HG03108 (cell line): ENCODE results near the gene DIPK1B.
"Not testable (repeated sequence)": the region's sequence is repeated elsewhere in the genome, so short reads cannot be mapped to it uniquely, and the experiment has no call there.

ENCODE experiments used
- ATAC-seq: cut with Tn5 transposase; IDR thresholded peaks from one replicate; pipeline ENCODE4 v1.9.1; 2021; ENCODE audit warnings: moderate library complexity; ENCODE audit not compliant: unreplicated experiment

The DIPK1B gene

DNA sequence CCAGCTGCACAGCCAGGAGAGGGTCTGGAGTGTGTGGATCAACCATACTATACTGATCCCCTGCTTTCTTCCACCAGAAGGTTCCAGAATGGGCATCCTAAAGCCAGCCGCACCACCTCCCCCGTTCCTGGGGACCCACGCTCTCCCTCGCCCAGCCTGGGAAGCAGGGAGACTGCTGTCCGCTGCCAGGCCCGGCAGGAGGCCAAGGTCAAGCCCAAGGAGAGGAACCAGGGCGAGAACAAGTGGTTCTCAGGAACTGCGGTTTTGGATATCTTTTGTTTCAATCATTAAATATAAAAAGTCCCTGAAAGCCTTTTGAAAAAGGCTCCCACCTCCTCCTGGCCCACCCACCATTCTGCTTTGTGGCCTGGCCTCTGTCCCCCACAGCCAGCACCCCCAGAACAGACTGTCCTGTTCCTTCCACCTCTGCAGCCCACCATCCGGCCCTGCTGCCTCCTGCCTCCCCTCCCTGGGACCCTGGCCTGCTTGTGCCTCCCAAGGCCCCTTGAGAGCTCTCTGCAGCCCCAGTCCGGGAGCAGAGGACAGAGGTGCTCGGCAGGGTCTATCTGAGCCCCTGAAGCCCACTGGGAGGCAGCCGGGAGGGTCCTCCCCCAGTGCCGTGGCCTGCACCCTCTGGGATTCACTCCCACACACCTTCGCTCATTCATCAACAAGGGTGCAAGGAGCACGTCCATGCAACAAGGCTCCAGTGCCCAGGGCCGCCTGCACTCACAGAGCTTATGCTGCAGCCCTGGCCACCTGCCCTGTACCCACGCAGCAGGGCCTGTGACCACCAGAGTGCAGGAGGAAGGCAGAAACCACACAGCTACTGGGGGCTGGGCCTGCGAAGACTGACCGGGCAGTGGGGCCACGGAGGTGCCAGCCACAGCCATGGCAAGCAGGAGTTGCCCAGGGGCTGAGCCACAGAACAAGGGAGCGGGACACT is 36.6 kb downstream of the DIPK1B start:
- no peak for ATAC-seq

GRCh38 chr9:136750526-136750925 is 38.2 kb downstream of the DIPK1B start:
- ATAC-seq: no peak

DNA sequence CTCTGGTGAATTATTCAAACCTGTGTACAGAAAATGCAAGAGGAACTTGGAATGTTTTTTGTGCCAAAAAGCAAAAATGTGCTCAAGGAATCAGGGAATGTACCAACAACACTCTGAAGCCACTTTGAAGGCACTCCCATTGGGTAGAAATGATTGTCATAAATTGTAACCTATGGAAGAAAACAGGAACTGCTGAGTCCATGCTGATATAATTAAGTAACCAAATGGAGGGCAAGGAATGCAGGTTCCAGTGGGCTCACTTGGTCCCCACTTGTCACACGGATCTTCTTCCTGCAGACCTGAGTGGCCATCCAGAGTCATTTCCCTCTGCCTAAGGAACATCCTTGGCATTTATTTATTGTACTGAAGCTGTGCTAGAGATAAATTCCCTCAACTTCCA is 38.9 kb downstream of the DIPK1B start:
- ATAC-seq: no peak

- no peak for ATAC-seq
Measured at GRCh38 chr9:136751814-136752213, 39.4 kb downstream of the DIPK1B start.

GRCh38 chr9:136753371-136754058 is 41.1 kb downstream of the DIPK1B start:
- ATAC-seq: no peak

- no peak for ATAC-seq
Measured at GRCh38 chr9:136754059-136754572, 41.7 kb downstream of the DIPK1B start.

- no peak for ATAC-seq
Measured at GRCh38 chr9:136754626-136755301, 42.4 kb downstream of the DIPK1B start.

DNA sequence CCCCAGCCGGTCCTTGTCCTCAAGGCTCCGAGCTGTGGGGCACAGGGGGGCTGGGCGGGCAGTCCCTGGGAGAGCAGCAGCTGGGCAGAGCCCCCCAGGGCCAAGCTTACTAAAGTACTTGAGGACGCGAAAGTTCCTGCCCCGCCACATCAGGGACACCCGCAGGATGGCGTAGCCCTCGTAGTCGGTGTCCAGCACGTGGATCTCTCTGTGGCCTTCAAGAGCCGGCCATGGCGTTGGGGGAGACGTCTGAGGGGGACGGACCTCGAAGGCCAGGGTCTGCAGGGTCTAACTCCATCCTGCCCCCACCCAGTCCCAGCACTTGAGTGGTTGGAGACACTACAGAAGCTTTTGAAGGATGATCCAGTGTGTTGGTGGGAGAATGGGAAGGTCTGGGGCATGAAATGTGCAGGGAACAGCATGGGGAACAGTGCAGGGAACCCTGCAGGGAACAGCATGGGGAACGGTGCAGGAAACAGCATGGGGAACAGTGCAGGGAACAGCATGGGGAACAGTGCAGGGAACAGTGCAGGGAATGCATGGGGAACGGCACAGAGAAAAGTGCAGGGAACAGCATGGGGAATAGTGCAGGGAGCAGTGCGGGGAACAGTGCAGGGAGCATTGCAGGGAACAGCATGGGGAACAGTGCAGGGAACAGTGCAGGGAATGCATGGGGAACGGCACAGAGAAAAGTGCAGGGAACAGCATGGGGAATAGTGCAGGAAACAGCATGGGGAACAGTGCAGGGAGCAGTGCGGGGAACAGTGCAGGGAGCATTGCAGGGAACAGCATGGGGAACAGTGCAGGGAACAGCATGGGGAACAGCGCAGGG is 43.1 kb downstream of the DIPK1B start:
- not testable (repeated sequence) for ATAC-seq

- ATAC-seq: no peak
Measured at GRCh38 chr9:136756134-136756438, 43.7 kb downstream of the DIPK1B start.

DNA sequence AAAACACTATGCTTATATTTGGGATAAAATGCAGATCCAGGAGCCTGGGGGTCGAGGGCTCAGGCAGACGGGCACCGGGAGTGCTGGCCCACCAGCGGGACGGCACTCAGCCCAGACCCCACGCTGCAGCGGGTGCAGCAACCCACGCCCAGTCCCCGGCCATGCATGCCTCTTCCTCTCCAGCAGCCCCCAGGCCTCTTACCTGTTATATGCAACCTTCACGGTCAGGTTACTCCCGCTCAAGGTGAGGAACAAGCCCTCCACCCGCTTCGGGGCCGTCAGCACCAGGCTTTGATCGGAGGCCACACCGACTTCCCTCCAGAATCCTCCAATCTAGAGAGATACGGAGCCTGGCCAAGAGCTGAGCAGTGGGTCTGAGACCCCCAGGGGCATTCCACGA is 44.5 kb downstream of the DIPK1B start:
- ATAC-seq: no peak

DNA sequence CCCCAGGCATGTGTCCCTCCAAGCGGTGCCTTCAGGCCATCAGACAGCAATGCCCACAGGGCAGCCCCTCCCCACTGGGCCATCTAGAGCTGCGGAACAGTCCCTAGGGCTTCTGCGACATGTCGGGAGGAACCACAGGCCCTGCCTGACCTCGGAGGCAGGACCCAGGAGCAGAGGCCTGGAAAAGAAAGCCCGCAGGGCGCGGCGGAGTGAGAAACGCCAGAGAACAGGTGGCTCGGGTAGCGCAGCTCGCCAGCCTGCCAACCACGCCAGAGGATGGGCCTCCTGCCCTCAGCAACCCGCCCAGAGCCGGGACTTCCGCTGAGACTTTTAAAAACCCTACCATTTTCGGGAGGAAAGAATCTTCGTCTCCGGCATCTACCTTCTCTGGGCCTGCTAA is 45.0 kb downstream of the DIPK1B start:
- ATAC-seq: no peak

DNA sequence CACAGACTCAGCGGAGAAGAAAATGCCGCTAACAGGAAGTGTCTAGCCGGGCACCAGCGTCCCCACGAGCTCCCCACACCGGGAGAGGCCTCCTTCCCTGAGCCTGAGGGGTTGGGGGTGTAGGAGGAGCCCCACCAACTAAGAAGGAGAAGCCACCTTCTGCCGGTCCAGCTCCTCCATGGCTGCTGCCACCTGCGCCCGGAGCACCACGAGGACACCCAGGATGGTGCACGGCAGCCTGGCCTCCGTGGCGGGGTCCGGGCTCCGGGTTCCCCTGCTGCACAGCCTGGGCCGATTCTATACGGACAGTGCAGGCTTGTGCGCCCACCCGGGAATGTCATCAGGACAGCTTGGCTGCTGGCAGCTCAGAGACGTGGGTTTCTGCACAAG is 45.4 kb downstream of the DIPK1B start:
- no peak for ATAC-seq

GRCh38 chr9:136759001-136759400 is 46.6 kb downstream of the DIPK1B start:
- ATAC-seq: no peak

GRCh38 chr9:136759436-136760325 is 47.3 kb downstream of the DIPK1B start:
- ATAC-seq: no peak

DNA sequence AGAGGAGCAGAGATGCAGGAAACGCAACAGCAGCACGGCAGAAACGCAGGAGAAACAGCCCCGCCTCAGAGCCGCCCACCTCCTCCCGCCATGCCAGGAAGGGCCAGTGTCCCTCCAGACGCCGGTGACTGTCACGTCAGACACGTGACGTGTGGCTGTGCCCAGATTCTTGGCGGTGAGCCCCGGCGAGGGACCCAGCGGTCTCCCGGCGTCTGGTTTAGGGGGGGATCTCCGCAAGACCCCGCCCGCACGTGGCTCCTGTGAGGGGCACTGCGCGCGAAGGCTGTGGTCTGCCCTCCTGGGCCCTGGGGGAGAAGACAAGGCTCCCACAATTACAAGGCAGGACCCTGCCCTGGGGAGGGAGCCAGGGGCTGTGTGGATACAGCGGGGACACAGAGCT is 48.1 kb downstream of the DIPK1B start:
- no peak for ATAC-seq

DNA sequence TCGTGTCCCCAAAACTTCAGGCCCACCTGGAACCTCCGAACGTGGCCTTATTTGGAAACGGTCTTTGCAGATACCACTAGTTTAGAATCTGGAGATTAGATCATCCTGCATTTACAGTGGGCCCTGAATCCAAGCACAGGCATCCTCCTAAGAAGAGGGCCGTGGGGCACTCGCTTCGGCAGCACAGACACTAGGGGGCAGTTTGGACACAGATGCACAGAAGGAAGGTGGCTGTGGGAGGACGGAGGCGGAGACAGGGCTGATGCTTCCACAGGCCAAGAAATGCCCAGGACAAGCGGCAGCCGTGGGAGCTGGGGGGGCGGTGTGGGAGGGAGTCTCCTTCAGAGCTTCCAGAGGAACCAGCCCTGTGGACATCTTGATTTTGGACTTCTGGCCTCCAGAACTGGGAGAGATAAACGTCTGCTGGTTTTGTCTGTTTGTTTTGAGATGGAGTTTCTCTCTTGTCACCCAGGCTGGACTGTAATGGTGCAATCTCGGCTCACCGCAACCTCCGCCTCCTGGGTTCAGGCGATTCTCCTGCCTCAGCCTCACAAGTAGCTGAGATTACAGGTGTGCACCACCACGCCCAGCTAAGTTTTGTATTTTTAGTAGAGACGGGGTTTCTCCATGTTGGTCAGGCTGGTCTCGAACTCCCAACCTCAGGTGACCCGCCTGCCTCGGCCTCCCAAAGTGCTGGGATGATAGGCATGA is 48.6 kb downstream of the DIPK1B start:
- ATAC-seq: not testable (repeated sequence)

DNA sequence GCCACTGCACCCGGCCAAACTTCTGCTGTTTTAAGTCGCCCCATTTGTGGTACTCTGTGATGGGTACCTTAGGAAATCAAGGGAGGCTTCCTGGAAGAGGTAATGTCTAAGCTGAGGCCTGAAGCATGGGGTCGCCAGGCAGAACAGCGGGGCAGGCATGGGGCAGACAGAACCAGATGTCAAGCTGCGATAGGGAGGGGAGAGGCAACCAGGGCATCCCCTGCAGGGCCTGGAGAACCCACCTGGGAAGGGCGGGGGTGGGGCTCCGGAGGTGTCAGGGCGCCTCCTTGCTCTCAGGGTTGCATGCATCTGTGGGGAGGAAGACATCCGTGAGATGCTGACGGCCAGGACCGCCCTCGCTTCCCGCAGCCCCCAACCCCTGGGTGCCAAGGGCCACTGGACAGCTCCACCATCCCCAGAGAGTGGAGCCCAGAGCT is 49.2 kb downstream of the DIPK1B start:
- no peak for ATAC-seq

- ATAC-seq: no peak
Measured at GRCh38 chr9:136762221-136762691, 49.9 kb downstream of the DIPK1B start.
